KOPT-K1 (cell line): ENCODE measurements around the gene DSP.

Experiments used
- H3K27ac ChIP-seq: fragments of 200-600 bp; sonication (generic); 2 replicates; pipeline ENCODE4 v1.5.1; 2016; ENCODE audit warnings: antibody characterized with exemption, mild to moderate bottlenecking, low read depth, low read length; ENCODE audit not compliant: poor library complexity, severe bottlenecking
- H3K36me3 ChIP-seq: fragments of 200-600 bp; sonication (generic); 2 replicates; pipeline ENCODE4 v1.5.1; 2017; ENCODE audit warnings: antibody characterized with exemption, mild to moderate bottlenecking, low read length, moderate library complexity; ENCODE audit not compliant: insufficient read depth
- H3K9me3 ChIP-seq: fragments of 200-600 bp; sonication (generic); 2 replicates; pipeline ENCODE4 v1.5.1; 2017; ENCODE audit warnings: antibody characterized with exemption, low read length, mild to moderate bottlenecking; ENCODE audit not compliant: insufficient read depth, poor library complexity, severe bottlenecking

Gene DSP

DNA sequence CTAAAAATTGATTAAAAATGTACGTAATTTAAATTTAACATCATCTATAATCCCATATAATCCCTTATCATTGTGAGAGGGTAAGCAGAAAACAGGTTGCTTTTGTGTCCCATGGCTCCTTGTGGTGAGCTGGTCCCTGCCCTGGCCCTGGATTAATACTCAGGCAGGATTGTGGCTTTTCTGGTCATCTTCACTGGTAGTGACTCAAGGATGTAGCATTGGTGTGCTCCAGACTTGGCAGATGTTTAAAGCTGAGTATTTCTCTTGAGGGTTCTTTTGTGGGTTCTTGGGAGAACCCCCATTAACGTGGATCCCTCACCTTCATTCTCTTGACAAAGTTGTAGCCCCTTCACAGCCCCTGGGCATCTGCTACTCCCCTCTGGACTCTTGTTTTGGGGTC is 87.8 kb downstream of the DSP start:
- Histone ChIP-seq H3K9me3 (no peaks in the 10 kb centered on the region), H3K27ac (no peak overlapping the region), H3K36me3 (no peaks in the 10 kb centered on the region)

DNA sequence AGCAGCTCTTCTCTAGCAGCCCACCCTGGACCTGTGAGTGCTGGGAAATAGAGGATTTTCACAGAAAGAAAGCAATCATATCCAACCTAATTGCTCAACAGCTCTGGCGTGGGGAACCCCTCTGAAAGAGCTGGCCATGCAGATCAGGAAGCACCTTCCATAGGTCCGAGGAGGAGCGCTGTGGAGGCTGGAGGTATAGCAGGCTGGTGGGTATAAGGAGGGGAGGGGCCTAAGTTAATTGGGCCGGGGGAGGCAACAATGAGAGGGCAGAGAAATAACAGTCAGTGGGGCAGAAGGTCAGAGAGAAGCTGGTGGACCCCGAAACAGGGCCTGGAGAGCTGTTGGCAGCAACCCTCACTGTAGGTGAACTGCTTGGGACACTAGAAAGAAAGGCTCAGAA is 89.3 kb downstream of the DSP start:
- H3K36me3 ChIP-seq, result no peaks in the 10 kb centered on the region
- no peak overlapping the region for H3K27ac ChIP-seq
- no peaks in the 10 kb centered on the region for H3K9me3 ChIP-seq

DNA sequence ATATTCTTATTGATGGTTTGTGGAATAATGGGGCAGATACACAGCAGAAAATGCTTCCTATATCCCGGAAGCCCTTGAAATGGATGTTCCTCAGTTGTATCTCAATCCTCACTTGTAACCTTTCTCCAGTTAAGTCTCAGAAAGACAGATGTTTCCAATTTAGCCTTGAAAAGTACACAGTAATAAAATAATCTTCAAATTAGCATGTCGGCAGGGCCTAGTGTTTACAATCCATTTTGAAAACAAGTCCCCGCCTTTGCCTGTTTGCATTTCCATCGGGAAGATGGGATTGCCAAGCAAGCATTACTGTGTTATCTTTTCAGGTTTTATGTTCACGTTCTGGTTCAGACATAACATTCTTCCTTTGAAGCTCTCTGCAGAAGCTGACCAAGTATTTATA is 90.0 kb downstream of the DSP start:
- Histone ChIP-seq H3K36me3 (no peaks in the 10 kb centered on the region), H3K27ac (no peak overlapping the region), H3K9me3 (no peaks in the 10 kb centered on the region)

DNA sequence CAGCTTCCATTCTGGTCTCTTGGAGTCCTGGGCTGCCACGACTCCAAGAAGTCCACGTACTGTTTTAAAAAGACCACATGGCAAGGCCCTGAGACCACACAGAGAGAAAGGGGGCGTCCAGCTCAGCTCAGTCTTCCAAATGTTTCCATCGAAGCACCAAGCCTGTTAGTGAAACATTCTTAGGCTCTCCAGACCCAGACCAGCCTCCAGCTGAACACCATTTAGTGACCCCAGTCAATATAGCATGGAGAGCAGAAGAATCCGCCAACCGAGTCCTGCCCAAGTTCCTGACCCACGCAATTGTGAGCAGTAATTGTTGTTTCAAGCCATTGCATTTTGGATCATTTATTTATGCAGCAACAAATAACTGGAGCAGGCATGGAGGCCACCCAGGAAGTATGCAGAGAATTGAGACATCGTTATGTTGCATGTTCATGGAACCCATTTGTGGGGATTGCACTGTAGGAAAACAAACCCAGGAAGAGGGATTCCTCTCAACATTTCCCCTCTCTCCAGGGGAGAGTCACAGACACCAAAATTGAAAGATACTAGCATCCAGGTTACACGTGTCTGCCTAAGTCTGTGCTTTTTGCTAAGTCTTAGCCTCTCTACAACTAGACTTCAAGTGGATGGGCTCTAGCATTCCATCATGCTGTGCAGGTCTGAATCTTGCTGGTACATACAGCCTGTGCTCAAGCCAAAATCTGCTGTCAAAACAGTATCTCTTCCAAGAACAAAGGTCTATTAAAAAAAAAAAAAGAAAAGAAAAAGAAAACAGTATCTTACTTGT is 91.2 kb downstream of the DSP start:
- Histone ChIP-seq H3K27ac (no peak overlapping the region), H3K9me3 (no peaks in the 10 kb centered on the region), H3K36me3 (no peaks in the 10 kb centered on the region)

DNA sequence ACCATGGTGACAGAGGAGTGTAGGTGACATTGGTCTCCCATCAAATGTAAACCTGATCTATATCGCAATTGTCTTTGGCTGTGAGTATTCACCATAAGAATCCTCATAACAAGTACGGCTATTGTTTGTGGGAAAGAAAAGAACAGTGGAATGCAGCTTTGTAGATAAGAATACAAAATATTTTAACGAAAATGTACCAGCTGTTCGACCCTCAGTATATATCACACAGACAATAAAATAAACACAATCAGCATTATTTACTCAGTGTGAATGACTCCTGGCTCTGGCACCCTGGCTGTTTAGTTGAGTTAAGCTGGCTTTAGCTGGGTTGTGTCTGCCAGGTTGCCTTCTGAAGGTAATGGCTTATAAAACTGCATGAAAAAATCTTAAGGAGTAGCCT is 91.9 kb downstream of the DSP start:
- Histone ChIP-seq H3K36me3 (no peaks in the 10 kb centered on the region), H3K27ac (no peak overlapping the region), H3K9me3 (no peaks in the 10 kb centered on the region)

DNA sequence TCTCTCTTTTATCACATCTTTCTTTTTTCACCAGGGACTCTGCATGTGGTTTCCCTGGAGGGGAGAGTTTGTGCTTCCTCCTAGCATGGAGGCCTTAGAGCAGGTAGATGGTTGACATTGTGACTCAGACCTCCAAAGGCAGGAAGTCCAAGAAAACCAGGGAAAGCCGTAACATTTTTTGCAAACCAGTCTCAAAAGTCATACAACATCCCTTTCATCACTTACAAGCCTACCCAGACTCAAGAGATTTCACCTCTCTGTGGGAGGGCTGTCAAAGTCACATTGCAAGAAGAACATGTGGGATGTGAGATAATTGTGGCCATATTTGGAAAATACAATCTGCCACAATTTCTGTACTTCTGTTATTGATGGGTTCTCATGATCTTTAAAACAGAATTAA is 94.7 kb downstream of the DSP start:
- Histone ChIP-seq H3K36me3 (no peaks in the 10 kb centered on the region), H3K27ac (no peak overlapping the region), H3K9me3 (no peaks in the 10 kb centered on the region)
